GM18526 (cell line): ENCODE data around the gene DNM2.

Source experiments
- POLR2A ChIP-seq: IDR thresholded peaks from 3 replicates; pipeline ENCODE4 v1.6.1; 2011; ENCODE audit not compliant: insufficient read length; ENCODE audit errors: extremely low read depth

Gene DNM2

DNA sequence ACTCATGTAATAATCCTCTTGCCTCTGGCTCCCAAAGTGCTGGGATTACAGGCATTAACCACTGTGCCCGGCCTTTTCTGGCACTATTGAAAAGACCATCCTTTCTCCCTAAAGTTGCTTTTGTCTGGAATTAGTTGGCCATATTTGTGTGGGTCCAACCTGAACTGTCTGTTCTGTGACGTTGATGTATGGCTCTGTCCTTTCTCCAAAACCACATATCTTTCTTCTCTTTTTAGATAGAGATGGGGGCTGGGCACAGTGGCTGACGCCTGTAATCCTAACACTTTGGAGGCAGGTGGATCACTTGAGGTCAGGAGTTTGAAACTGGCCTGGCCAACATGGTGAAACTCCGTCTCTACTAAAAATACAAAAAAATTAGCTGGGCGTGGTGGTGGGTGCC, 17.9 kb downstream of the DNM2 start:
- no peak for TF ChIP-seq POLR2A

DNA sequence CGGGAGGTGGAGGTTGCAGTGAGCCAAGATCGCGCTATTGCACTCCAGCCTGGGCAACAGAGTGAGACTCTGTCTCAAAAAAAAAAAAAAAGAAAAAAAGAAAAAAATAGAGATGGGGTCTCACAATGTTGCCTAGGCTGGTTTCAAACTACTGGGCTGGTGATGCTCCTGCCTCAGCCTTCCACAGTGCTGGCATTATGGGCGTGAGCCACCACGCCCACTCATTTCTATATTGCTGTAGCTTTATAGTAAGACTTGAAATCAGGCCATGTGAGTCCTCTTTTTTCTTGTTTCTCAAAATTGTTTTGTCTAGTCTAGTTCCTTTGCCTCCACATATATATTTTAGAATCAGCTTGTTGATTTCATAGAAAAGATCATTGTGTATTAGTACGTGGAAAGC, 18.3 kb downstream of the DNM2 start:
- no peak for TF ChIP-seq POLR2A

DNA sequence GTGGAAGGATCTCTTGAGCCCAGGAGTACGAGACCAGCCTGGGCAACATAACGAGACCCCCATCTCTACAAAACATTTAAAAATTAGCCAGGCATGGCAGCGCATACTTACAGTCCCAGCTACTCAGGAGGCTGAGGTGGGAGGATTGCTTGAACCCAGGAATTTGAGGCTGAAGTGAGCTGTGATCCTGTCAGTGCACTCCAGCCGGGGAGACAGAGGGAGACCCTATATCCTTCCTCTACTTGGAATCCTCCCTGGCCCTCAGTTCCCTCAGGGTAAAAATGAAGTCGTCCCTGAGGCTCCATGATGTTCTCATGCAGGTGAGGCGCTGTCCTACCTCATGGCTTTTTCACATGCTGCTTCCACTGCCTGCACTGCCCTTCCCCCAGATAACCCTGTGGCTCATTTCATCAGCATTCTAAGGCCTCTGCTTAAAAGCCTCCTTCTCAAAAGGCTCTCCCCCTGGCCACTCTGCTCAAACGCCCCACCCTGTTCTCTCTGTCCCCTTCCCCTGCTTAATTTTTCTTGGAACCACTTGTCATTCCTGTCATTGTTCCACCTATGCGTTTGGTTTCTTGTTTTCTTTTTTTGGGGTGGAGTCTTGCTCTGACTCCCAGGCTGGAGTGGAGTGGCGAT, 19.2 kb downstream of the DNM2 start:
- no peak for TF ChIP-seq POLR2A

DNA sequence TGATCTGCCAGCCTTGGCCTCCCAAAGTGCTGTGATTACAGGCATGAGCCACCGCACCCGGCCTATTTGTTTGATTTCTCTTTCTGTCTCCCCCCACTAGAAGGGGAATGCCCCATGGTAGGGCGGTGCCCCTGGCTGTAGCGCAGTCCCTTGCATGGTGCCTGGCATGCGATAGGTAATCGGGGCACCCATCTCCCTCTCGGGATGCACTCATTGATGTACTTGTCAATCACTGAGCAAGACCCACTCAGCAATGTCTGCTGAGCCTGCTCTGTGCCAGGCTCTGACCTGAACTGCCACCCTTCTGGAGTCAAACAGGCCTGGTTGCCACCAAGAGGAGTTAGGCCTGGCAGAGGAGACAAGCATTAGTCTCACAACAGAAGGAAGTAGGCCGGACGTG, 19.8 kb downstream of the DNM2 start:
- TF ChIP-seq POLR2A: no peak

DNA sequence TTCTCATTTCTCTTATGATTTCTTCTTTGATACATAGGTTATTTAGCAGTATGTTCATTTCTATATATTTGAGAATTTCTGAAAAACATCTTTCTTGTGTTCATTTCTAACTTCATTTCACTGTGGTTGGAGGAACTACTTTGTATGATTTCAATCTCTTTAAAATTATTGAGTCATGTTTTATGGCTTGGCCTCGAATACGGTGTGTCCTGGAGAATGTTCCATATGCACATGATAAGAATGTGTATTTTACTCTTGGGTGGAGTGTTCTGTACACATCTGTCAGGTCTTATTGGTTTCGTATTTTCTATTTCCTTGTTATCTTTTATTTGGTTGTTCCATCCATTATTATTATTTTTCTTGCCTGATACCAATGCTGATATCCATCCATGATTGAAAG, 22.9 kb downstream of the DNM2 start:
- TF ChIP-seq POLR2A: no peak

DNA sequence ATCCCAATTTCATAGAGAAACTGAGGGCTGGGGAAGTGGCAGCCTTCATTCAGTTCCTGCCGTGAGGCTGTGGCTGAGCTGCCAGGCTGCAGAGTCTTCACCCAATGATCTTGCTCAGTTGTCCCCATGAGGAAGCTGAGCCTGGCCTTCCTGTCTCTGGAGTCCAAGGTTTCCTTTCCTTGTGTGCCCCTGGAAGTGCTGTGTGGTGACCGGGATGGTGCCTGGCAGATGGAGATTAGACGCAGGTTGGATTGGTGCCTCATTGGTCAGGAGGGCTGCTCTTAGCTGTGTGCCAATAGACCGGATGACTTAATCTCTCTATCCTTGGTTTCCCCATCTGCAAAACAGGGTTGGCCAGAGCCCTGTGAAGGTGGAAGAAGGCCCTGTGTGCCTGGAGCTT, 24.6 kb downstream of the DNM2 start:
- TF ChIP-seq POLR2A: no peak

DNA sequence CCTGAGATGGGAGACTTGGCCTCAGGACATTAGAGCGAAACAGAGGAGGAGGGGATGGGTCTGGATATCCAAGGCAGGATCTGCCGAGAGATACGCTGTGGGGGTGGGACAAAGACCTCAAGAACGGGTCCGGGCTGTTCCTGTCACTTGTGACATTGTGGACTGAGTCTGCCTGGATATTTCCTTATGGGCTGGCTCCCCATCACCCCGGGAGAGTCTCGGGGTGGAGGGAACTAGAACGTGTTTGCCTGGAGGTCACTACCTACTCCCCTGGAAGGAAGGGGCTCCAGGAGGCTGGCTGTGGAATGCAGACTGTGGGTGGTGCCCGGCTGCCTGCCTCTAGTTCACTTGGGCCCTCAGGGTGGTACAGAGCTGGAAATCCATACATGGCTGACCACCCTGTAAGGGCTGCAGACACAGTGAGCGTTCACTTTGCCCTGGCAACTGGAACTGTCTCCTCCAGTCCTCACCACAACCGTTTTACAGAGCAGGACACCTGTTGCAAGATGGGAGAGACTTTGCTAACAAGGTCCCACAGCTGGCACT, 26.4 kb downstream of the DNM2 start:
- TF ChIP-seq POLR2A: no peak

DNA sequence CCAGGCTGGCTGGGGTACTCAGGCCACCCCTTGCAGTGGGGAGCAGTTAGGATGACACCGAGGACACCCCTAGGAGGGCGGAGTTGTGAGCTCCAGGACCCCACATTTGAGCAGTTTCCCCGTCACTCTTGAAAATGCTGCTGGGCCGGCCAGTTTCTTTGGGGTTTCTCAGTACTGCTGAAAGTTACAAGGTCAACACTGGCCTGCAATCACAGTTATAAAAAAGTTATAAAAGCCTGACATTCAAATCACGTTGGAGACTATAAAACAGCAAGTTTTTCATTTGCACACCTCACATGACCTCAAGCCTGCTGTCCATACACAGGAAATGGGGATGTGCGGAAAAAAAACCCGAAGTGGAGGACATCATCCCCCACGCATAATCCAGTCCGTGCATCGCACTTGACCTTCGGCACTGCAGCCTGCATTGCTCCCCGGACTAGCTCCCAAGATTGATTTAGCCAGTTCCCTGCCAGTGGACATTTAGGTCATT, 27.0 kb downstream of the DNM2 start:
- no peak for TF ChIP-seq POLR2A

DNA sequence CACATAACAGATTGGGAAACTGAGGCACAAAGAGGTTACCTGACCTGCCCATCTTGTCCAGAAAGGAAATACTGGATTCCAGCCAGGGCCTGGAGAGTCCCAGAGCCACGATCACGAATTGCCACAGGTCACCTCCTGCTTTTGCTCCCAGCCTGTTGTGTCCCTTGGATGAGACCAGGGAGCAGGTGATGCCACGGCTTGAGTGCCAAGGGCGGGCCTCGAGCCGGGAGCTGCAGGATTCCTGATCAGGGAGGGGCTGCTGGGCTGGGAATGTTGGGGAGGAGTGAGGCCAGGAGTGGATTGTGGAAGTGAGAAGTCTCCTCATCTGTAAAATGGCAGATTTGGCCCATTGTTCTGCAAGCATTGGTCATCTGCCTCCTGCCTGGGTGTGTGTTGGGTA, 29.4 kb downstream of the DNM2 start:
- TF ChIP-seq POLR2A: no peak

DNA sequence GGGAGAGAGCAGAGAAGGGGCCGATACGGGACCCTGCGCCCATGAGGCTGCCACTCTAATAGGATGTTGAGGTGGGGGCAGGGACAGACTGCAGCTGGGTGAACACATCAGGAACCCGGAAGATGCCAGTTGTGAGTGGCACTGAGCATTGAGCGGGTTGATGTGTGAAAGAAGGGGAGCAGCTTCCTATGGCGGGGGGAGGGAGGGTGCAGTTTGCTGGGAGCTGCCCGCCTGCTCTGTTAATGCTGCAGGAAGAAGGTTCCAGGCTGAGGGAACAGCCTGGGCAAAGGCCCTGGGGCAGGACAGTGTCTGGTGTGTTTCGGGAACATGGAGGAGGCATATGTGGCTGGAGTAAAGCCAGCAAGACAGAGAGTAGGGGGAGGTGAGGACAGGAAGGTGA, 29.8 kb downstream of the DNM2 start:
- no peak for TF ChIP-seq POLR2A

DNA sequence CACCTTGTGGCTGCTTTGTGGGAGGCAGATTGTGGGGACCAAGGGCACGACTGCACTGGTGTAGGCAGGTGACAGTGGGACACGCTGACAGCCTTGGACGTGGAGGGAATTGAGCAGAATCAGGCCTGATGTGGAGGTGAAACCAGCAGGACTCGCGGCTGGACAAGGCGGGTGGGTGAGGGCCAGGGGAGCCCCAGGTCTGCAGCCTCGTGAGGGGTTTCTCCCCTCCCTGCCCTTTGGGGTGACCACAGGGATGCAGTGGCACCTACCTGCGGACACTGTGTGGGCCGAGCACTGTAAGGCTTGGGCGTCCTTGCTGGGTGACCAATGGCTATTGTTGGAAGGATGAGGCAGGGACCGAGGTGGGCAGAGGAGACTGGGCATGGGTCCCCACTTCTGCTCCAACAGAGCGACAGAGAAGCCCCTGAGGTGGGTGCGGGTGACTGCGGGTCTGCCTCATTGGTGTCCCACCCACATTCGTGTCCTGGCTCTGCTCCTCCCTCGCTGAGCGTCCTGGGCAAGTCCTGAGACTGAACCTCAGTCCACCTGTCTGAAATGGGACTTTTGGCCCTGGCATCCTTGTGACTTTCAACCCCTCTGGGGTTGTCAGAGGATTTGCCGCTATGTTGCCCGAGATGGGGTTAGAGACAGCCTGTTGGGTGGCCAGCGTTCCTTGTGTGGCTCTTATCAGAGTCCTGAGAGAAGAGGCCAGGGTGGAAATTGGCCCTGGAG, 30.5 kb downstream of the DNM2 start:
- TF ChIP-seq POLR2A: no peak

DNA sequence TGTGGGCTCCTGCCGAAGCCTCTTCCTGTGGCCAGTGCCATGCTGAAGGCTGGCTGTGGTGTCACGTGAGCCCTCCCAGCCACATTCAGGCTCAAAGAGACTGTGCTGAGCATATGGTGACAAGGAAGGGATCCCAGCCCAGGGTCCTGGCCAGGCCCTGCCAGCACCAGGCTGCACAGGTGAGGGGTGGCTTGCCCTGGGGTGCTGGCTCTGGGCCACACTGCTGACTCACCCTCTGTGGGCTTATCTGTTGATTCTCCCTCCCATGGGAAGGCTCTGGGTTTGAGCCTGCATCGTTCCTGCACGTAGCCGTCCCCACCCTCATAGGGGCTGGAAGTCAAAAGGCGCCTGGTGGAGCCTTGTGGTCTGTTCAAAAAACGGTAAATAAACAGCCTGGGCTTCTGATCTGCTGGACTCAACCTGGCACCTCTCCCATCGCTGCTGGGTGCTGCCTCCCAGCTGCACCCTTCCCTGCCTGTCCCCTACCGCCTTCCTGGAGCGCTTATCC, 31.1 kb downstream of the DNM2 start:
- TF ChIP-seq POLR2A: no peak

DNA sequence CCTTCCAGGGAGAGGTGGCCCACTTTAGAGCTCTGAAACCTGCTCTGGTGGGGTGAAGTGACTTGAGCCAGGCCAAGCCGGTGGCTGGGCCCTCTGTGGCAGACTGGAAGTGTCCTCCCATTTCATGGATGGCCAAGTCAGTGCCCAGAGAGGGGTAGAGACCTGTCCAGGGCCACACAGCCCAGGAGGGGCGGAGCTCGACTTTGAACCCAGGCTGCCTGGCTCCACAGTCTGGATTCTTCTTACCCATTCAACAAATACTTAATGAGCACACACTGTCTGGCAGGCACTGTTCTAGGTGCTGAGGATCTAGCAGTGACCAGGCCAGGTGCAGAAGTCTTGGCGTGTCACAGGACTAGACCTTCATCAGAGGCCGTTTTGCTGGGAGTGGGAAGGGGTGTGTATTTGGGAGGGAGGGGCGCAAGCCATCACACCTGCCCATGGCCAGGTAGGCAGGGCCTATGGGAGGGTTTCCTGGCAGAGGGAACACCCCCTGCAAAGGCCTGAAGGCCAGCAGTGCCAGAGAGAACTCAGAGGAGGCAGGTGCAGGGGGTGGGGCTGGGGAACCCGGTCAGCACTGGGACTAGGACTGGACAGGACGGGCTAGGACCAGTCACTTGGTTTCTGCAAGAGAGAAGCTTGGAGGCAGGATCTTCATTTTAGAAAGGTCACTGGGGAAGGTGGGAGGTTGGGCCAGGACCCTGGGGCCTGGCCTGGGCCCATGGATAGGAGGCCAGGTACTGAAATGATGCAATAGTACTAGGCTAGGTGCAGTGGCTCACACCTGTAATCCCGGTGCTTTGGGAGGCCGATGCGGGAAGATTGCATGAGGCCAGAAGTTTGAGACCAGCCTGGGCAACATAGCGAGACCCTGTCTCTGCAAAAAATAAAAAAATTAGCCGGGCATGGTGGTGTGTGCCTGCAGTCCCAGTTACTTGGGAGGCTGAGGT, 31.8 kb downstream of the DNM2 start:
- no peak for TF ChIP-seq POLR2A

DNA sequence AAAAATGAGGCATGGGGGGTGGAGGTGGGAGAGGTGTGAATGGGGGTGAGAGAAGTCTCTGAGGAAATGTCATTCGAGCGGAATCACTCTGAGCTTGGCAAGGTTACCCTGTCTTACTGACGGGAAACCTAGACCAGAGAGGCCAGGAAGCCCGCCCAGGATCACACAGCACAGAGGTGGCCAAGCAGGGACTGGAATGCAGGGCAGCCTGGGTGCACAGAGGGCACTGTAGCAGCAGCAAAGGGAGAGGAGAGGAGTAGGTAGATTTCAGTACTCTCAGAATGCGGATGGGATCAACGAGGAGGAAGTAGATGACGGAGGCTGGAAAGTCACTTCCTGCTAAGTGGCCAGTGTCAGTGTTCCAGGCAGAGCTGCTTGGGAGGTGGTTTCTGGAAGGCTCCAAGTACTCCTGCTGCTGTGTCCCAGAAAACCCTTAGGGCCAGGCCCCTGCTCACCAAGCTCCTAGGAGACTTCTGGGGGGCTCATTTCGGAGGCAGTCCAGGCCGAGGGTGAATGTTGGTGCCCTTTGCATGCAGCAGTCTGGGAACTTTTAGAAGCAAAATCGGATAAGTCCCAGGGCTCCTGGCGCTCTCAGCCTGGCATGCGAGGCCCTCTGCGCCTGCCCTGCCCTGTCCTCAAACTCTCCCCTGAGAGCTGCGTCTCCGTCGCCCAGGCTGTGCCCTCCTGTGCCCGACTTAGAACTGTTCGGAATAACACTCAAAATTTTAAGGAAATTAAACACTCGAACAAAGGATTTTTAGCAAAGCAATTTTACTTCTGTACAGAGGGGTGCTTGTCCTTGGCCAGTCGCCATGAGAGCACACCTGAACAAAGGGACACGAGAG, 33.5 kb downstream of the DNM2 start:
- no peak for TF ChIP-seq POLR2A
